ENCODE measurements around the gene PKN2. TPM values are rescaled to one million over a fixed set of nuclear protein-coding genes. Genes with fewer than 3 reads are reported as not detected.
"Not testable (repeated sequence)": the region's sequence is repeated elsewhere in the genome, so short reads cannot be mapped to it uniquely, and the experiment has no call there.

The PKN2 gene
- total and polyA plus RNA-seq, 9 of the 15 experiments (the other 6 are each of a cell fraction or from before 2014, with no cell fraction given): 4.5 to 25.3 (median 19.2) TPM

DNA sequence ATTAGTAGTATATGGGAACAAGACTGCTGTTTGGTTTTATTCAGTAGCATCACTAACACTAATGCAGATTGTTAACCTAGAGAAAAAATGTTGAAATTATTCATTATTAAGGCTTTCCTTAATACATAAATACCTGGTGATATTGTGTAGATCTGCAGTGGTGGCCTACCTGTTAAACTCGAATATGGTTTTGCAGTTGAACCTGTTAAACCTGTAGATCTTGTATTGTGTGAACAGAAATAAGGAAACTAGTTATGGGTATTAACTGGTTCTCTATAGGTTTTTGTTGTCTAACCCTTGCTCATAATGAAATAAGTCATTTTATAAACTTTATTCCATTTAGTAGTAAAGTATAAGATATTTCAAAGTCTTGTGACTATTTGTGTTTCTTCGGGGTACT lies 23.9 kb downstream of the PKN2 start:
- Histone ChIP-seq H3K4me1 (replicated peaks in 1 of 2; ENCODE audit: control insufficient read depth in 2 of 2, insufficient read depth in 2 of 2, low read length in 2 of 2) (no peaks in the 10 kb centered on the region), H4K20me1 (replicated peaks; ENCODE audit: control insufficient read depth, insufficient read depth, low read length) (no peaks in the 10 kb centered on the region), H3K9me1 (ENCODE audit: control insufficient read depth, insufficient read depth, low read length) (no peaks in the 10 kb centered on the region), H3K79me2 (ENCODE audit: control insufficient read depth, insufficient read depth, low read length) (peaks cover 81% of the 10 kb centered on the region), H3K9ac (ENCODE audit: insufficient read depth in 1 of 2, low read depth in 2 of 2, low read length in 2 of 2) (no peak overlapping the region), H3K27me3 (ENCODE audit: control insufficient read depth in 2 of 2, insufficient read depth in 2 of 2, low read length in 2 of 2) (no peaks in the 10 kb centered on the region), H3K4me3 (no peak overlapping the region), H3K36me3 (ENCODE audit: control insufficient read depth, insufficient read depth, low read length) (peaks cover 10% of the 10 kb centered on the region), H3K27ac (ENCODE audit: extremely low read depth, low read depth, low read length) (no peak overlapping the region), H3K9me3 (replicated peaks; ENCODE audit: control insufficient read depth, insufficient read depth, low read depth, low read length) (no peaks in the 10 kb centered on the region), H2AFZ (ENCODE audit: low read depth, low read length) (no peak overlapping the region), H3K4me2 (ENCODE audit: insufficient read depth, low read length) (no peak overlapping the region)
- ATAC-seq: no peak
- TF ChIP-seq PHF21A (IDR thresholded peaks at IDR 0.05; ENCODE audit: borderline replicate concordance, low read depth) (no peak), HIVEP1 (CRISPR knock-in tag; IDR thresholded peaks at IDR 0.05) (no peak), TAL1 (IDR thresholded peaks at IDR 0.05) (no peak)
- FAIRE-seq: no peak
- BruUV-seq (replicated peaks): no TSS peak
- POLR2A ChIA-PET: no interaction called here
- CTCF ChIA-PET (ENCODE audit: low intra/inter-chr PET ratio): no interaction called here
- intact Hi-C loops (cut with micrococcal nuclease) (no loop called here), in situ Hi-C loops (cut with MboI) (loop anchor here (5.0 kb wide), 1 partner anchor 69 kb away; no protein-coding TSS in a partner anchor)
- 100% methylated on average over 2 of the region's 2 CpGs for WGBS (ENCODE audit: insufficient coverage, low coverage, missing lambda C conversion rate)
- DNase-seq (ENCODE audit: extremely low read depth in 1 of 4, low spot score in 3 of 4): no peak

DNA sequence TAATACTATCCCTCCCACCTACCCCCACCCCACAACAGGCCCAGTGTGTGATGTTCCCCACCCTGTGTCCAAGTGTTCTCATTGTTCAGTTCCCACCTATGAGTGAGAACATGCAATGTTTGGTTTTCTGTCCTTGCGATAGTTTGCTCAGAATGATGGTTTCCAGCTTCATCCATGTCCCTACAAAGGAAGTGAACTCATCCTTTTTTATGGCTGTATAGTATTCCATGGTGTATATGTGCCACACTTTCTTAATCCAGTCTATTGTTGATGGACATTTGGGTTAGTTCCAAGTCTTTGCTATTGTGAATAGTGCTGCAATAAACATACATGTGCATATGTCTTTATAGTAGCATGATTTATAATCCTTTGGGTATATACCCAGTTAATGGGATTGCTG lies 28.8 kb downstream of the PKN2 start:
- H3K36me3 ChIP-seq (ENCODE audit: control insufficient read depth, insufficient read depth, low read length); intact Hi-C loops (cut with micrococcal nuclease); H3K4me3 ChIP-seq; in situ Hi-C loops (cut with MboI); H3K9ac ChIP-seq (ENCODE audit: insufficient read depth in 1 of 2, low read depth in 2 of 2, low read length in 2 of 2); DNase-seq (ENCODE audit: extremely low read depth in 1 of 4, low spot score in 3 of 4); H3K4me1 ChIP-seq (replicated peaks in 1 of 2; ENCODE audit: control insufficient read depth in 2 of 2, insufficient read depth in 2 of 2, low read length in 2 of 2); H2AFZ ChIP-seq (ENCODE audit: low read depth, low read length); H3K4me2 ChIP-seq (ENCODE audit: insufficient read depth, low read length); FAIRE-seq; H4K20me1 ChIP-seq (replicated peaks; ENCODE audit: control insufficient read depth, insufficient read depth, low read length); ATAC-seq; POLR2A ChIA-PET; CTCF ChIA-PET (ENCODE audit: low intra/inter-chr PET ratio); H3K27ac ChIP-seq (ENCODE audit: extremely low read depth, low read depth, low read length); H3K9me3 ChIP-seq (replicated peaks; ENCODE audit: control insufficient read depth, insufficient read depth, low read depth, low read length); H3K27me3 ChIP-seq (ENCODE audit: control insufficient read depth in 2 of 2, insufficient read depth in 2 of 2, low read length in 2 of 2); BruUV-seq (replicated peaks); H3K9me1 ChIP-seq (ENCODE audit: control insufficient read depth, insufficient read depth, low read length): not testable (repeated sequence)
- WGBS (ENCODE audit: insufficient coverage, low coverage, missing lambda C conversion rate): 100% methylated on average over 1 of the region's 1 CpG
- H3K79me2 ChIP-seq (ENCODE audit: control insufficient read depth, insufficient read depth, low read length): peaks cover 55% of the 10 kb centered on the region
- TF ChIP-seq ZNF146 (CRISPR knock-in tag; IDR thresholded peaks at IDR 0.05; ENCODE audit: unreplicated experiment) (peak; percentile 83), BCOR (IDR thresholded peaks at IDR 0.05) (0 out of 2 replicates have a peak, but pooled peaks have one; percentile 25)

All from K562 (cell line).